GM18867 (cell line): ENCODE data around the gene CLK1.
"Not testable (repeated sequence)": the region's sequence is repeated elsewhere in the genome, so short reads cannot be mapped to it uniquely, and the experiment has no call there.

ENCODE experiments used
- ATAC-seq: cut with Tn5 transposase; IDR thresholded peaks from one replicate; pipeline ENCODE4 v1.9.1; 2021; ENCODE audit warnings: mild to moderate bottlenecking, moderate library complexity; ENCODE audit not compliant: unreplicated experiment

CLK1 gene

DNA sequence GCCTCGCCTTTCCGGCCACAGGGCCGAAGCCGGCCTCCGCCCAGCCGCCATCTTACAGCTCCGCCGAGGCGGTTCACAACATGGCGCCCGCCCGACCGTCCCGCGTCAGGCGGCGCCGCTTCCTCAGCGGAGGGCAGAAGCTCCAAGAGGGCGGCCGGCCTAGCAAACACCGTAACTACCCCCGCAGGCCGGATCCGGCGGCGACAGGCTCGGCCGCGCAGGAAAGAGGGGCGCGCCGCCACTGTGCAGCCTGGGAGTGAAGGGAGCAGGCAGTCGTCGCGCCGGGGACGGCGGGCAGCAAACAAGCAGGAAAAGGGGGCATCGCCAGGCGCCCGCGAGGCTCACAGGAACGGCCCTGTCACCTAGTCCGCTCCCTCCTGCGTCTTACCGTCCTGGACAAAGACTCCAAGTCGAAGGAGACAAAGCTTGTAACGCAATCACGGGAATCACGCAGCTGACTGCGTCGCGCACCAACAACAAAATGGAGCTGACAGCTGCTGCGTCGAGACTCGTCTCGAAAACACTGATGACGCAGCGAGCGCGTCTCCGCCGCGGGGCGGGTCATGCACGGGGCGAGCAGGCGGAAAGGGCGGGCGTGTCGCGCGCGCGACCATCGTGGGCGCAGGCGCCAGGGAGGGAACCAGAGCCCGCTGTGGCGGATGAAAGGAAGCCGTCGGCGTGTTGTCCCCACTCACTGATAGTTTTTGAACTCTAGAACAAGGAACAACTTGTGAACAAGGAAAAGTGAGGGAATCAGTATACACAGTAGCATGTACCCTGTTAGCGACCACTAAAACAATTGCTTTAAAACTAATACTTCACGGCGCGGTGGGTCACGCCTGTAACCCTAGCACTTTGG lies at the start of gene CLK1:
Gene CLK1 (minus strand): TSS at position 483 of the 859 bp plus-strand sequence. CDS start 2,796 bp downstream, outside the sequence.
- peak; percentile 87 for ATAC-seq

DNA sequence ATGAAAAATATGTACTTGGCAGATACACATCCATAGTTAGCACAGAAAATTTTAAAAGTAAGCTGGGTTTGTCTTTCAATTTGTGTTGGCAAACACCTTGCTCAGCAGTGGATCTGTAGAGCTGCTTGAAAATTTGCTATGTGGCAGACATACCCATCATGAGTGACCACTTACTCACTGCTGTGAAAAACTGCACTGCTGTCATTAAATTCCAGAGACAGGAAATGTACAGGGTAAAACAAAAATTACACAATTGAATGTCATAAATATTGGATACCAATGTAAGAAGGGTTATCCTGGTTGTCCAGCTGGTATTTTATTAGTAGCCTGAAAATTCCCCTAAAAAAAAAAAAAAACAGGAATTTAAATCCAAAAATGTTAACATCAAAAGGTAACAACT lies 49.2 kb upstream of the CLK1 start:
- no peak for ATAC-seq

DNA sequence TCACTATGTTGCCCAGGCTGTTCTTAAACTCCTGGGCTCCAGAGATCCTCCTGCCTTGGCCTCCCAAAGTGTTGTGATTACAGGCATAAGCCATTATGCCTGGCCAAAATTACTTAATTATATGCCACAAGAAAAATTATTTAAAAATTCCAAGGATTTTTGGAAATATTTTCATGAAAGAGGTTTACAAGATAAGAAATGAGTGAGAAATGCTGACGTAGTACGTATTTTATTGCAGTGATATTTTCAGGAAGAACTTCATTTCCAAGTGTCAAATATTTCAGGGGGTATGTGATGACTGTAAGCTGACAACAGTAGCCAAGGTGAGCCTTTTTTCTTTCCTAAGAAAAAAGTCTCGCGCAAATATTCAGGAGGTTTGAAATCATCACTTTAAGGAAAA lies 45.5 kb upstream of the CLK1 start:
- no peak for ATAC-seq

DNA sequence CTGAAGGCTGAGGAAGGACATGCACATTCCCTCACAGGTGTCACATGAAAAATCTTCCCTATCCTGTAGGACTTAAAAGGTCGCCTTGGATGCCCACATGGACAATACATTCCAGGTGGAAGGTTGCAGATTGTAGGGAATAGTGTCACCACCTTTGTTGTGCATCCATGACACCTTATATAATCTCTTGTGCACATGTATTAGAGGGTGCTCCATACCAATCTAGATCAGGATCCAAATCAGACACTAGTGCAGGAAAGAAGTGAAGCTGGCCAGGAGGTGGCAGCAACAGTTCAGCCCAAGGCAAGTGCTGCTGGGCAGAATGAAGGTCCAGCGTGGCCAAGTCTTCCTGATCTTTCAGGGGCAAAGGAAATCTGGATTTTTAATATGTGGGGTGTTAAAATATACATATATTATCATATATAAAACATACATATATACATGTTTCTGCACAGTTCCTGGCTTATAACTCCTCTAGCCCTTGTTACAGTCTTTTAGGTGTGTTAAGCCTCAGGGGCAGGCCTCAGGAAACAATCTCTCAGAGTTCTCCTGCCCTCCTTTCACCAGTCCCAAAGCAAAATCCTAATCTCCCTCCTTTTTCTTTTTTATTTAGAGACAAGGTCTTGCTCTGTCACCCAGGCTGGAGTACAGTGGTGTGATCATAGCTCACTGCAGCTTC lies 41.3 kb upstream of the CLK1 start:
- ATAC-seq = peak; percentile 50

DNA sequence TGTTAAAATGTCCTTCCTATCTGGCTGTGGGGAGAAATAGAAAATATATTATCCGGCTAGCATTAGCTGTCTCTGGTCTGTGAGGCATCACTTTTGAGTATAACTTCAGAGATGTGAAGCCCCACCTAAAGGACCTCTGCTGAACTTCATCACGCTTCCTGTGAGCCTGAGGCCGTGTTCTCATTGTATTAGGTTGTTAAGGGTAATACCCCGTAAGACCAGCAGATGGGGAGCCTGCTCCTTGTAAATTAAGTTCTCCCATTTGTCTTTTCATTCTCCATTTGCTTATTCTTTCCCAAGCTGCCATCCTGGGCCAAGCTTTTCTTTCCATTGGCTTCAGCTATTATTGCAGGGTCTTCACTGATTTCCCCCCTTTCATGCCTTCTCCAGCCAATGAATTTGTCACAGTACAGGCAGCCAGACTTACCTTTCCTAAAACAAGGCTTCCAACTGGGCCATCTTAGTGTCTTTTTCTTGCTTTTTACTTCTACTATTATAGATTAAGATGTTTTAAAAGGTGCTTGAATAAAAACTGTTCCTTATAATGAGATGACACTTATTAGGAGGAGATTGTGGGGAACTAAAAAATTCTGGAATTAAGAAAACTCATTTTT lies 37.1 kb upstream of the CLK1 start:
- peak; percentile 96 for ATAC-seq

DNA sequence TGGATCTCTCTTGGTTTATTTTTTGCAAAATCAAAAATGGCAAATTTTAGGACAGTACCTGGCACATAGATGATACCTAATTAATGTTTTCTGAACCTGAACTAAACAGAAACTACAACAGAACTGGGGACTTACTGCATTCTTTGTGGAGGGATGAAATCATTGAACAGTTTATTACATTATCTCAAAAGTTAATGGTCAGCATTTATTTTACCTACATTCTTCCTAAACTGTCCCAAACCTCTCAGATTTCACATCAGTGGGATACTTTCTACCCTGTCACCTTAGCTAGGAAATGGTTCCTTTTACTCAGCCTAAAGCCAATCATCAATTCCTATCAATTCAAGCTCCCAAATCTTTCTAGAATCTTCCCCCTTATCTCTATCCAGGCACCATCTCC lies 35.0 kb upstream of the CLK1 start:
- no peak for ATAC-seq

DNA sequence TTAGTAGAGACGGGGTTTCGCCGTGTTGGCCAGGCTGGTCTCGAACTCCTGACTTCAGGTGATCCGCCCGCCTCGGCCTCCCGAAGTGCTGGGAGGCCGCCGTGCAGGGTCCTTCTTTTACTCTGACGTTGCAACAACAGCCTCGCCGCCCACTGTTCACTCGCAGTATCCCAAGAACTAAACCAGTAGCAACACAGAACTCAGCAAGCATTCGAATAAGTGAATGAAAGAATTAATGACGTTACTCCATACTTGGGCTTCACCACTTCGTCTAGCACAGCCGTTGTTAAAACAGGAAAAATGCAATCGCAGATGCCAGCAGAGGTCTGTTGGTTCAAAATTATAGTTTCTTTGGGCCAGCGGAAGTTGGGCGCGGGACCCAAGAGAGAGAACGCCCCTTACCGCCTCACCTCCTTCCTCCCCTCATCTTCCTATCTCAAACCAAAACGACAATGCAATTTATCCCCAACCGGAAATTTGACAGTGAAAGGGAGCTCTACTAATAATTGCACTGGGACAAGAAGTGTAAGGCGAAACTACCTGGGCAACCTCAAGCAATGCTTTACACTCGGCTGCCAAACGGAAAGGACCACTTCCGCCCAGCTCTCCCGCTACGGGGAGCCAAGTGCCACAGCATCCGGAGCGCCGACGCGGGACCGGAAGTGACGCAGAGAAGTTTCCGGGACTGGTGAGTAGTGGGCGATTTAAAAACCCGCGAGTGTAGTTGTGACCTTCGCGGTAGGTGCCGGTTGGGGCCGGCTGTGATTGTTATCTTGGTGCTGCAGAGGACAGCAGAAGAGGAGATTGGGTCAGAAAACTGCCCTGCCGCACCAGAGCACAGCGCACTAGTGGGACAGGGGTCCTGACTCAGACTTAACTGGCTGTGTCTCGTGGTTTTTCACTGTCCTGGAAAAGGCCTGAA lies 24.5 kb upstream of the CLK1 start, which contains the start of the genes NIF3L1 and PPIL3:
Gene NIF3L1 (plus strand): TSS at position 668 of the 922 bp plus-strand sequence. CDS start 2,573 bp downstream, outside the sequence.
Gene PPIL3 (minus strand): TSS at position 374 of the 922 bp plus-strand sequence. CDS start 1,462 bp downstream, outside the sequence.
- peak; percentile 86 for ATAC-seq

DNA sequence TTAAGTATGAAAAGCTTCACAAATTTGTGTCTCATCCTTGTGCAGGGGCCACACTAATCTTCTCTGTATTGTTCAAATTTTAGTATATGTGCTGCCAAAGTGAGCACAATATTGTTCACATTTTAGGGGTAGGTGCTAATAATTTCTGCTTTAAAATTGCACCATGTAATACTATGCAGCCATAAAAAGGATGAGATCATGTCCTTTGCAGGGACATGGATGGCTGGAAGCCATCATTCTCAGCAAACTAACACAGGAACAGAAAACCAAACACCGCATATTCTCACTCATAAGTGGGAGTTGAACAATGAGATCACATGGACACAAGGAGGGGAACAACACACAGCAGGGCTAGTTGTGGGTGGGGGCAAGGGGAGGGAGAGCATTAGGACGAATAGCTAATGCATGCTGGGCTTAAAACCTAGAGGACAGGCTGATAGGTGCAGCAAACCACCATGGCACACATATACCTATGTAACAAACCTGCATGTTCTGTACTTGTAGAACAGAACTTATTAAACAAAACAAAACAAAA lies 17.3 kb upstream of the CLK1 start:
- not testable (repeated sequence) for ATAC-seq

DNA sequence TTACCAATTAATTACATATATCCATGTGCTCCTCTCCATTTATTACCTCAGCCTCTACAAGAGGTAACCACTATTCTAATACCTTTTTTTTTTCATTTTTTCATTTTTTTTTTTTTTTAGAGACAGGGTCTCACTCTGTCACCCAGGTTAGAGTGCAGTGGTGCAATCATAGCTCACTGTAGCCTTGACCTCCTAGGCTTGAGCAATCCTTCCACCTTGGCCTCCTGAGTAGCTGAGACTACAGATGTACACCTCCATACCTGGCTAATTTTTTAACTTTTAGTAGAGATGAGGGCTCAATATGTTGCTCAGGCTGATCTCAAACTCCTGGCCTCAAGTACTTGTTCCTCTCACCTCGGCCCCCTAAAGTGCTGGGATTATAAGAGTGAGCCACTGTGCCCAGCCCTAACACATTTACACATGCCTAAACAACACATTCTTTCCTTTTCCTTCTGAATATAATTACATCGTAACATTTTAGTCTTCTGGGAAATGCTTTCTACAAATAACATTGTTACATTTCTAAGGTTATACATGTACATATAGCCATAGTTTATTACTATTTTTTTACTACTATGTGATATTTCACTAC lies 13.9 kb upstream of the CLK1 start:
- no peak for ATAC-seq

DNA sequence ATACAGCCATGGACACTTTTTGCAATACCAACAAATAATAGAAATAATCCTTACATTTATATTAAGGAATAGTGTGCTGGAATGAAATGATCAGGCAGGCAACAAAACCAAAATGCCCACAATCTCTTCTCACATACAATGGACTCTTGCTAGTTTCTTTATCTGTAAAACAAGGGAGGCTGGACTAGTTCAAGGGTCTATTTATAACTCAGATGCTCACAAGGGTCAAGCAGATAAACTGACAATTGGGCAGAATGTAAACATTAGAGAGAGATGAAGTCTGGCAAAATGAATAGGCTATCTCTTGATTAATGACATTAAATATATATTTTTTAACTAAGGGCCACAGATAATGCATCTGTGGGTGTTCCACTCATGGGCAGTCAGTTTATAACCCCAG lies 13.0 kb upstream of the CLK1 start:
- no peak for ATAC-seq

DNA sequence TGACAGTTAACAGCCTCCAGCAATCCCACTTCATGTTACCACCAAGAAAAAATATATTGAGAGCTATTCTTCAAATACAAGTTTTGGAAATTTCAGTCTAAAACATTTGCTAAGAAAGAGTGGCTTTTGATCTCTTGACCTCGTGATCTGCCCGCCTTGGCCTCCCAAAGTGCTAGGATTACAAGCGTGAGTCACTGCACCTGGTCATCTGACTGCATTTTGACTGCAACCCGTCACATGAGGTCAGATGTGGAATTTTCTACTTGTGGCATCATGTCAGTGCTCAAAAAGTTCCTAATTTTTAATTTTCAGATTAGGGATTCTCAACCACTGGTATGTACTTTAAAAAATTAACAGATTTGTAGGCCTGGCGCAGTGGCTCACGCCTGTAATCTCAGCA lies 9.1 kb upstream of the CLK1 start:
- ATAC-seq = no peak

DNA sequence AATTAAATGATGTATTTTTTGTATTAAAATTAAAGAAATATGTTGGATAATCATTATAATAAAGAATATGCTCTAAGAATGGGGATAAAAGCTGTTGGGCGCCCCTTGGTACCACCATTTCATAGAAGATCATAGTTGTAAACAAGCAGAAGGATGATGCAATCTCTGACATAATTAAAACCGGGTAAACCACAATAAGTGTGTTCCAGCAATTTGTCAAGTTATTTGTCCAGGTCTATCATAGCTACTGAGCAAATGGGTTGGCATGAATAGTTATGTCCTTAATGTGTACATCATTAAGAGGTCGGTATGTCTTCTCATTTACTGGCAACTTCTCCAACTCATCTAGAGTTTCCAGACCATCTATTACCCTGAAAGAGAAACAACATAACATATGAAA lies 6.7 kb upstream of the CLK1 start:
- no peak for ATAC-seq

DNA sequence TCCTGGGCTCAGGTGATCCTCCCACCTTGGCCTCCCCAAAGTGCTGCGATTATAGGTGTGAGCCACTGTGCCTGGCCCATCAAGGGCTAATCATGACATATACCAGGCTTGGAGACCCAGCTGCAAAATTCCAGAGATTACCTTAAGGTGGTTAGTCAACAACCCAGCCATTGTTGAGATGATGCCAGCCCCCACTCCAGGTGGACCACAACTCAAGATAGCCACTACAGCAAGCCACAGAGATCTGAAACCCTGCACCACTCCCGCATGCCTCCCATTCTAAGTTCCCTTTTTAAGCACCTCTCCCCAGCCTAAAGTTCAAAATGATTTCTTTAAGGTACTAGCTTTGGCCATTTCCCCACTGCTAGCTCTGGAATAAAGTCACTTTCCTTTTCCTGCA lies 4.6 kb upstream of the CLK1 start:
- ATAC-seq = no peak

DNA sequence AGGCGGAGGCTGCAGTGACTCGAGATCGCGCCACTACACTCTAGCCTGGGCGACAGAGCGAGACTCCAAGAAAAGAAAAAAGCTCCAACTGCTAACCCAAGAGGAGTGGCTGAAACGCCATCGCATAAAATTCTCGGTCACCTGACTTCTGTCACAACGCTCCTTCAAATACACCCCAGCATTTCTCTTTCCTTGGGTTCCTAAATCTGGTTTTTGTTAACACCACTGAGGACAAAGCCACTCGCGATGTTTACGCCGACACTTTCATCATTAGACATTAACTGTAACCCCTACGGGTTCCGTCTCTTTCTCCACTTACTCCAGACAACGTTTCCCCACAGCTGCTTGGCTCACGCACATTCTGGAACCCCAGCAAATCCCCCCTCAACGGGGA lies 679 bp downstream of the CLK1 start:
- ATAC-seq = peak; percentile 6

DNA sequence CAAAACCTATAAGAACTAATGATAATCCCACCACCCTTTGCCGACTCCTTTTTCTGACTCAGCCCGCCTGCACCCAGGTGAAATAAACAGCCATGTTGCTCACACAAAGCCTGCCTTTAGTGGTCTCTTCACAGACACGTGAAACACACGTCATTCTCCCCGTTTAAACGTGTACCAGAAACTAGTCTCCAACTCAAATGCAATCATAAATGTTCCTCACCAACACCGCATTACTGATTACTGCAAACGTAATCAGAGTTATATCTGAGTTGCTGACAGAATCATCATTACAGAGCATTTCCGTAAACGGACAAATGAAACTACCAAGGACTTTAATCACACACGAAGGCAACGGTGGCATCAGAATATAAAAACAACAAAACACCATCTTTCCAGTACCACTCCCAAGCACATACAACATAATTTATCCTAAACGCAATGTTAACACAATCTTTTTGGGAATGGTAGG lies 1.9 kb downstream of the CLK1 start:
- ATAC-seq = no peak

DNA sequence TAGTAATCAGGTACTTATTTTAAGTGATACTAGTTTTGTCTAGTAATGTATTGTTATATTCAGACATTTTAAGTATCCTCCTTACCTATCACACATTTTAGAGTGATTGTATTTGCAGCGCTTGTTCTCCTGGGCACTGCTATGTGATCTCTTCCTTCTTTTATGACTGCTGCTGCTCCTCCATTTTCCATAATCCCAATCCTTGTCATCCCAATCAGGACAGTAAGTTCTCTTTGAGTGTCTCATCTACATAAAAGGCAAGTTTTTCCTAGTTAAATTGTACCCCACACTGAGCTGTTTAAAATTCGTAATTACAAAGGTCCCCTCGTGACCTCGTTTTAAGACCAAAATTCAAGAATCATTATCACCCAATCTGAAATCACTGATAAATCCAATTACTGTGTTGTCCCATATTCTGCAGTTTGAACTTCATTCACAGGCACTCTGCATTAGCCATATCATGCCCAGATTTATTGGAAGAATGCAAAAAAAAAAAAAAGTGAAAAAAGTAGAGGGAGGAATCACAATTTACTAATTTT lies 2.8 kb downstream of the CLK1 start:
- no peak for ATAC-seq

DNA sequence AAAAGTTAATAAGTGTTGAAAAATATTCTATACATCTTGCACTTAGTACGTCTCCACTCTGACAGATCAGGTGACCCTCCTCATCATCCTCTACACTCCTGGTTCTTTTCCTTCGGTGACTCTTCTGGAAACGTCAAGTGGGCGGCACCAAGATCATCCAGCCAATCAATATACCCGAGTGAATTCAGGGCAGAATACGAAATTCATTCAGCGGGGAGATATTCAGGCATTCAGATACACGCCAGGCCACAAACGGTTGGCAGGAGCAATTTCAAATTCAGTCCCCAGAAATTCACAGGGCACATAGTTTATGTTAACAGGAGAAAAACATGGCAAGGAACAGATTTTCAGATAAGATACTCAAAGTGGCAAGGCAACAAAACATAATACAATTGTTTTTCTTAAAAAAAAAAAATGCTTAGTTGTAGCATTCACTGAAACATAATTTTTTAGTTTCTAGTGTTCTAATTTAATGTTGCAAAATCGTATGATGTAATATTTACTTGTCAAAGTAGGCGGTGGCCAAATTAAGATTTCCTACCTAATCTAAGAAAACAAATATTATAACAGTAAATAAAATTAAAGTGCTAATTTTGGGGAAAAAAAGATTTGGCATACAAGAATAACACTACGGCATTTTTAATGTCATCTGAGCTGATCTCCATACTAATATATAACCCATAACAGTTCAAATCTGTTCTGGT lies 4.2 kb downstream of the CLK1 start:
- ATAC-seq = no peak

DNA sequence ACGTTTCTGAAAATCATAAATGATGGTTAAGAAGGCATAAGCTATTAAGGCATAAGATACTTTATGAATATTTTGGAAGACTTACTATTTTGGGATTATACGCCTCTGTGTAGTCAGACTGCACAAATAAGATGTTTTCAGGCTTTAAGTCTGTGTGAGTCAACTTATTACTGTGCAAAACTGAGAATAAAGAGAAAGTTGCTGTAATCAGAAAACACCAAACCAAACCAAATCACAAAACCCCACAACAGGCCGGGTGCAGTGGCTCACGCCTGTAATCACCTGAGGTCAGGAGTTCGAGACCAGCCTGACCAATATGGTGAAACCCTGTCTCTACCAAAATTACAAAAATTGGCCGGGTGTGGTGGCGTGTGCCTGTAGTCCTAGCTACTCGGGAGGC lies 7.7 kb downstream of the CLK1 start:
- ATAC-seq = no peak

DNA sequence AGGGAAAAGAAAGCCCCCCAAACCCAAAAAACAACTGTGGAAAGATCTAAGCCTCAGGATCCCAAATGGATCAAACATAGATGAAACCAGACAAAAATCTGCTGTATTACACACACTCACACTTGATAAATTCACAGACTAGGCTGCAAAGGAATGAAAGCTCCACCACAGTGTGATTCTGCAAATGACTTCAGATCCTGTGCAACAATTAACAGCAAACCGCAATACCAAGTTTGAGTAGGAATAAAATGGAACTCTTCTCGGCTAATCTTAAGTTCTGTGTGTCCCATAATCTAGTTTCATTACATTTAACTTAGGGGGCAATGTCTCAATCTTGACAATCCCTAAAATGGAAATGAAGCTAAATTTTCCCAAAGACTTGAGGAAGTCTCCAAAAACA lies 11.9 kb downstream of the CLK1 start:
- no peak for ATAC-seq
